CD4-positive, alpha-beta T cell (primary cell): Measurements from ENCODE around the gene LOXL1. TPM values are rescaled to one million over a fixed set of nuclear protein-coding genes. Genes with fewer than 3 reads are reported as not detected.
A peak's percentile ranks its signal among the peaks of the same experiment; 100 is the strongest.

Experiments used
- ATAC-seq: fragments of 200-7000 bp; cut with Tn5 transposase; one replicate; pipeline ENCODE4 v1.10.0; 2022; ENCODE audit warnings: mild to moderate bottlenecking; ENCODE audit not compliant: poor library complexity
- CTCF ChIA-PET: fragments of 350-600 bp; sonication (Branson Sonifier 250); formaldehyde crosslinking; loops from one replicate; lab custom pipeline; 2021; ENCODE audit warnings: antibody characterized with exemption, inconsistent platforms; lab: Charles Lee
- POLR2A ChIA-PET: fragments of 350-600 bp; sonication (Branson Sonifier 250); formaldehyde crosslinking; loops from one replicate; lab custom pipeline; 2021; ENCODE audit warnings: antibody characterized with exemption, inconsistent platforms; lab: Charles Lee
- DNase-seq, 14 experiments: peaks; one replicate each; pipeline ENCODE4 v3.0.0-alpha.2; 2013 to 2020; ENCODE audit warnings: mixed read lengths in 2 of 14
- H3K27ac ChIP-seq, 2 donors: one replicate each; pipeline versions ENCODE4 v1.5.1 to v1.7.0; 2013; ENCODE audit warnings: low read length in 2 of 2, low read depth in 1 of 2, mild to moderate bottlenecking in 1 of 2
- H3K27me3 ChIP-seq, 2 experiments: 1 replicate in 1 of 2; 2 replicates in 1 of 2; pipeline versions ENCODE4 v1.6.1 to v1.7.0; 2013; ENCODE audit warnings: low read length in 2 of 2, control low read depth in 1 of 2, mild to moderate bottlenecking in 1 of 2, moderate library complexity in 1 of 2; ENCODE audit not compliant: insufficient read depth in 2 of 2, control insufficient read depth in 1 of 2
- H3K36me3 ChIP-seq: one replicate; pipeline ENCODE4 v1.6.1; 2013; ENCODE audit warnings: low read length, control low read depth; ENCODE audit not compliant: insufficient read depth
- H3K4me1 ChIP-seq: one replicate; pipeline ENCODE4 v1.6.1; 2013; ENCODE audit warnings: low read length, control low read depth; ENCODE audit not compliant: insufficient read depth
- H3K4me3 ChIP-seq: one replicate; pipeline ENCODE4 v1.5.1; 2013; ENCODE audit warnings: mild to moderate bottlenecking, low read length, moderate library complexity
- H3K9me3 ChIP-seq, 2 experiments: 1 replicate in 1 of 2; 2 replicates in 1 of 2; pipeline versions ENCODE4 v1.6.1 to v1.7.0; 2013; ENCODE audit warnings: low read length in 2 of 2, mild to moderate bottlenecking in 2 of 2, control low read depth in 1 of 2, moderate library complexity in 1 of 2; ENCODE audit not compliant: control insufficient read depth in 1 of 2, insufficient read depth in 1 of 2
- H3K27ac Mint-ChIP-seq: one replicate; pipeline ENCODE4 v1.8.0; 2020; ENCODE audit warnings: mixed read lengths
- H3K27me3 Mint-ChIP-seq: one replicate; pipeline ENCODE4 v1.8.0; 2021; ENCODE audit warnings: mixed read lengths
- H3K36me3 Mint-ChIP-seq: one replicate; pipeline ENCODE4 v1.8.0; 2021; ENCODE audit warnings: low read depth, mixed read lengths
- H3K4me1 Mint-ChIP-seq: one replicate; pipeline ENCODE4 v1.8.0; 2021; ENCODE audit warnings: low read depth, mixed read lengths
- H3K4me3 Mint-ChIP-seq: one replicate; pipeline ENCODE4 v1.8.0; 2020; ENCODE audit warnings: mild to moderate bottlenecking, mixed read lengths
- H3K9me3 Mint-ChIP-seq: one replicate; pipeline ENCODE4 v1.8.0; 2020; ENCODE audit warnings: mixed read lengths
- intact Hi-C, 2 experiments: fragments of 100-400 bp; cut with DNase I in 1 of 2; cut with micrococcal nuclease in 1 of 2; formaldehyde crosslinking; loops; one replicate each; pipeline versions ENCODE4 v1.15.1 to v1.9.0; 2023 to 2025; cut with DNase I, micrococcal nuclease
- total RNA-seq, 174 experiments: library from RNA in 2 of 174; stranded (reverse) in 2 of 174; gene quantifications; one replicate each; pipeline ENCODE4 v1.2.3 and lab custom pipeline; 2021 to 2026
- TF ChIP-seq, protein P1 (sequence below): fragments of 200-600 bp; IDR thresholded peaks from one replicate; pipeline ENCODE4 v1.8.0; 2022; ENCODE audit warnings: antibody characterized with exemption, mild to moderate bottlenecking

LOXL1 gene
- total RNA-seq, 2 experiments from 2014 or later, result 3.0 to 3.5 TPM

DNA sequence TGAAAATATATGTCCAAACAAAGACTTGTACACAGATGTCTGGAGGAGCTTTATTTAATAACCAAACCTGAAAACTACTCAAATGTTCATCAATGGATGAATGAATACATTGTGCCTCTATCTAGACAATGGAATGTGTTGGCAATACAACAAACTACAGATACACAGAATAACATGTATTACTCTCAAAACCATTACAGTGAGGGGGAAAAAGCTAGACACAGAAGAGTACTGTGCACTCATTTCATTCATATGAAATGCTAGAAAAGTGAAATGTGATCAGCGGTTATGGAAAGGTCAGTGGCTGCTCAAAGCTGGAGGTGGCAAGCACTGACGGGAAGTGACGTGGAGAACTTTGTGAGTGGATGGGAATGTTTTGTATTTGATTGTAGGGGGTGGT, 52.6 kb downstream of the LOXL1 start:
- CTCF ChIA-PET, result no interaction called here
- Histone ChIP-seq H3K4me3 (no peak overlapping the region), H3K9me3 (no peaks in the 10 kb centered on the region), H3K4me1 (peaks cover 47% of the 10 kb centered on the region), H3K27me3 (peaks cover 3 to 6% of the 10 kb centered on the region in 2 experiments), H3K36me3 (no peaks in the 10 kb centered on the region), H3K27ac (no peak overlapping the region)
- Mint-ChIP-seq H3K4me1 (peaks cover 49% of the 10 kb centered on the region), H3K9me3 (no peaks in the 10 kb centered on the region), H3K36me3 (peaks cover 2% of the 10 kb centered on the region), H3K27me3 (peaks cover 23% of the 10 kb centered on the region), H3K4me3 (no peak overlapping the region), H3K27ac (no peak overlapping the region)
- intact Hi-C loops, result loop anchor here in 1 of 2 experiments (10.0 kb wide), 1 partner anchor 76 kb away; no protein-coding TSS in a partner anchor
- TF ChIP-seq, protein P1, sequence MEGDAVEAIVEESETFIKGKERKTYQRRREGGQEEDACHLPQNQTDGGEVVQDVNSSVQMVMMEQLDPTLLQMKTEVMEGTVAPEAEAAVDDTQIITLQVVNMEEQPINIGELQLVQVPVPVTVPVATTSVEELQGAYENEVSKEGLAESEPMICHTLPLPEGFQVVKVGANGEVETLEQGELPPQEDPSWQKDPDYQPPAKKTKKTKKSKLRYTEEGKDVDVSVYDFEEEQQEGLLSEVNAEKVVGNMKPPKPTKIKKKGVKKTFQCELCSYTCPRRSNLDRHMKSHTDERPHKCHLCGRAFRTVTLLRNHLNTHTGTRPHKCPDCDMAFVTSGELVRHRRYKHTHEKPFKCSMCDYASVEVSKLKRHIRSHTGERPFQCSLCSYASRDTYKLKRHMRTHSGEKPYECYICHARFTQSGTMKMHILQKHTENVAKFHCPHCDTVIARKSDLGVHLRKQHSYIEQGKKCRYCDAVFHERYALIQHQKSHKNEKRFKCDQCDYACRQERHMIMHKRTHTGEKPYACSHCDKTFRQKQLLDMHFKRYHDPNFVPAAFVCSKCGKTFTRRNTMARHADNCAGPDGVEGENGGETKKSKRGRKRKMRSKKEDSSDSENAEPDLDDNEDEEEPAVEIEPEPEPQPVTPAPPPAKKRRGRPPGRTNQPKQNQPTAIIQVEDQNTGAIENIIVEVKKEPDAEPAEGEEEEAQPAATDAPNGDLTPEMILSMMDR, result no peak
- POLR2A ChIA-PET, result no interaction called here
- DNase-seq, result no peak
- ATAC-seq, result no peak

DNA sequence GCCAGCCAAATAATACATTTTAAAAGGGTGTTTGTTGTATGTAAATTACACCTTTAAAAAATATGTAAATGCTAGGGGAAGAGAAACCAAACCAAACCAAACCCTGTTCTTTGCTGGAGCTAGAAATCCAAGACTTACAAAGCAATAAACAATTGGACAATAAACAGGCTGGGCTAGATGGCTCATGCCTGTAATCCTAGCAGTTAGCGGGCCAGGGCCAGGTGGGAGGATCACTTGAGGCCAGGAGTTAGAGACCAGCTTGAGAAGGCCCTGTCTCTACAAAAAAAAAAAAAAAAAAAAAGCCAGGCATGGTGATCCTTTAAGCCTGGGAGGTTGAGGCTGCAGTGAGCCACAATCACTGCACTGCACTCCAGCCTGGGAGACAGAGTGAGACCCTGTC, 53.4 kb downstream of the LOXL1 start:
- no peak overlapping the region for H3K4me3 ChIP-seq
- DNase-seq, result no peak
- no peak for ATAC-seq
- H3K9me3 ChIP-seq, result no peaks in the 10 kb centered on the region
- ChIA-PET POLR2A (no interaction called here), CTCF (no interaction called here)
- no peak overlapping the region for H3K4me3 Mint-ChIP-seq
- no peaks in the 10 kb centered on the region for H3K36me3 ChIP-seq
- intact Hi-C loops, result loop anchor here in 1 of 2 experiments (10.0 kb wide), 1 partner anchor 75 kb away; no protein-coding TSS in a partner anchor
- H3K27me3 Mint-ChIP-seq, result peaks cover 16% of the 10 kb centered on the region
- no peak overlapping the region for H3K27ac ChIP-seq
- H3K36me3 Mint-ChIP-seq, result peaks cover 9% of the 10 kb centered on the region
- peaks cover 3 to 6% of the 10 kb centered on the region in 2 experiments for H3K27me3 ChIP-seq
- H3K4me1 ChIP-seq, result peaks cover 46% of the 10 kb centered on the region
- TF ChIP-seq, protein P1, result no peak
- peaks cover 43% of the 10 kb centered on the region for H3K4me1 Mint-ChIP-seq
- no peaks in the 10 kb centered on the region for H3K9me3 Mint-ChIP-seq
- H3K27ac Mint-ChIP-seq, result no peak overlapping the region

DNA sequence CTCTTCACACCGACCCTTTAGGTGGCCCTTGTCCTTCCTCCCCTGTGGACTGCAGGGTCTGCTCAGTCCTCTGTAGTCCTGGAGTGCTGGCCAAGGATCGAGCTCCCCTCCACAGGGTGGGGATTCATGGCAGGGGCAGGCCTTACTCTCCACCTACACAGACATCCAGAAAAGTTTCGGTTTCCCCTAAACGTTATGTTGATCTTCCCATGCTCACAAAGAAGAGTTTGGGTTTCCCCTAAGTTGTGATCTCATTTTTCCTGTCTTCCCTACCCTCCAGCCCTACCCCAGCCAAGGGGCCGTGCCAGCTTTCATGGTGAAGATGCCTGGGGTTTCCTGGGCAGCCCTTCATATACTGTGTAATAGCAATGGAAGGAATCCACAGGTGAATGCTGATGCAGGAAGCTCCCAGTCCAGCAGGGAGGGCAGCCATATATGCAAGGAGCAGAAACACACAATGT, 55.5 kb downstream of the LOXL1 start:
- H3K27ac ChIP-seq, result no peak overlapping the region
- peaks cover 24% of the 10 kb centered on the region for H3K36me3 Mint-ChIP-seq
- intact Hi-C loops, result no loop called here
- TF ChIP-seq, protein P1, result no peak
- peaks cover 37% of the 10 kb centered on the region for H3K4me1 ChIP-seq
- peaks cover 4% of the 10 kb centered on the region for H3K36me3 ChIP-seq
- ChIA-PET CTCF (no interaction called here), POLR2A (no interaction called here)
- H3K4me1 Mint-ChIP-seq, result peaks cover 26% of the 10 kb centered on the region
- H3K4me3 ChIP-seq, result no peak overlapping the region
- H3K9me3 ChIP-seq, result no peaks in the 10 kb centered on the region
- no peaks in the 10 kb centered on the region for H3K27me3 Mint-ChIP-seq
- DNase-seq, result no peak
- no peaks in the 10 kb centered on the region for H3K9me3 Mint-ChIP-seq
- no peaks in the 10 kb centered on the region for H3K27me3 ChIP-seq
- no peak overlapping the region for H3K4me3 Mint-ChIP-seq
- no peak for ATAC-seq
- peak overlapping the region; percentile 10 for H3K27ac Mint-ChIP-seq
